Thyroid gland (tissue), 4 donors: ENCODE data around the gene MED19. TPM values are rescaled to one million over a fixed set of nuclear protein-coding genes. Genes with fewer than 3 reads are reported as not detected.

ENCODE experiments used
- DNase-seq, 2 donors: peaks; one replicate each; pipeline ENCODE4 v3.0.0-alpha.2; 2019
- H3K27ac ChIP-seq, 3 donors: fragments of 200-600 bp; sonication (generic); 1 replicate in 2 of 3; 2 replicates in 1 of 3; pipeline ENCODE4 v1.5.1; 2016 to 2019; ENCODE audit warnings: mild to moderate bottlenecking in 1 of 3, moderate library complexity in 1 of 3
- H3K27me3 ChIP-seq: fragments of 200-600 bp; sonication (generic); one replicate; pipeline ENCODE4 v1.5.1; 2019
- H3K36me3 ChIP-seq, 2 donors: fragments of 200-600 bp; sonication (generic); one replicate each; pipeline ENCODE4 v1.5.1; 2016 to 2019
- H3K4me1 ChIP-seq, 2 donors: fragments of 200-600 bp; sonication (generic); one replicate each; pipeline ENCODE4 v1.5.1; 2017 to 2019
- H3K4me3 ChIP-seq, 3 donors: fragments of 200-600 bp; sonication (generic); replicated peaks in 1 of 3; 1 replicate in 2 of 3; 2 replicates in 1 of 3; pipeline ENCODE4 v1.5.1; 2016; ENCODE audit warnings: mild to moderate bottlenecking in 1 of 3
- H3K9me3 ChIP-seq: fragments of 200-600 bp; sonication (generic); one replicate; pipeline ENCODE4 v1.5.1; 2017
- CTCF ChIP-seq, 6 experiments: fragments of 200-600 bp in 3 of 6; fragments of 450-650 bp in 3 of 6; sonication (generic) in 3 of 6; IDR thresholded peaks; one replicate each; pipeline ENCODE4 v1.5.1; 2016 to 2019; ENCODE audit warnings: antibody characterized with exemption in 6 of 6, mild to moderate bottlenecking in 2 of 6, inconsistent platforms in 1 of 6, moderate library complexity in 1 of 6
- POLR2A ChIP-seq, 2 donors: fragments of 450-650 bp; IDR thresholded peaks; one replicate each; pipeline ENCODE4 v1.6.1; 2017; ENCODE audit warnings: antibody characterized with exemption in 2 of 2, mild to moderate bottlenecking in 2 of 2, moderate library complexity in 1 of 2
- WGBS, 2 donors: methylation state at CpG; one replicate each; pipeline ENCODE4 v1.1.5; 2017; 5-methylcytosine and 5-hydroxymethylcytosine counted together
- intact Hi-C: fragments of 100-400 bp; cut with DNase I; formaldehyde crosslinking; loops from one replicate; pipeline ENCODE4 v1.15.1; 2023
- small RNA-seq: library from RNA; depleted of rRNA; stranded (forward); fragments of <200 nt; gene quantifications from one replicate; pipeline ENCODE3, GENCODE V24; 2016
- total RNA-seq, 4 donors: library from RNA; depleted of rRNA; stranded (reverse); fragments of >200 nt; gene quantifications; one replicate each; pipeline ENCODE4 v1.2.3, GENCODE V29; 2016

The MED19 gene
- total RNA-seq, 4 donors from 2014 or later: 24.6 to 38.1 (median 35.6) TPM

GRCh38 chr11:57658023-57658361 is 54.0 kb downstream of the MED19 start:
- 0% methylated on average over 8 of the region's 8 CpGs for WGBS, 2 donors
- Histone ChIP-seq H3K27me3 (no peaks in the 10 kb centered on the region), H3K9me3 (no peaks in the 10 kb centered on the region), H3K36me3 (peaks cover 20 to 31% of the 10 kb centered on the region in 2 donors), H3K4me1 (peaks cover 8 to 12% of the 10 kb centered on the region in 2 donors), H3K27ac (peak overlapping the region in 1 of 3 donors; percentile 16), H3K4me3 (peak overlapping the region in 2 of 3 donors; percentile 51 to 59)
- DNase-seq: no peak
- intact Hi-C loops: no loop called here
- no peak for TF ChIP-seq CTCF (IDR thresholded peaks at IDR 0.05)
- no peak for TF ChIP-seq POLR2A (IDR thresholded peaks at IDR 0.05)

GRCh38 chr11:57657194-57658022 is 54.6 kb downstream of the MED19 start, which contains the start of gene CLP1:
Gene CLP1 (plus strand): TSS chr11:57657762. CDS start chr11:57659477, 1,715 bp downstream.
- Histone ChIP-seq H3K27me3 (no peaks in the 10 kb centered on the region), H3K4me3 (peak within 1 kb of the TSS in 2 of 3 donors; percentile 51 to 59), H3K36me3 (peaks cover 20 to 28% of the 10 kb centered on the region in 2 donors), H3K4me1 (peaks cover 8 to 12% of the 10 kb centered on the region in 2 donors), H3K9me3 (no peaks in the 10 kb centered on the region), H3K27ac (peak within 1 kb of the TSS; percentile 68 to 83 (median 76))
- no peak for TF ChIP-seq CTCF (IDR thresholded peaks at IDR 0.05)
- TF ChIP-seq POLR2A (IDR thresholded peaks at IDR 0.05): peak in 1 of 2 donors; percentile 79
- 2% methylated on average over 31 to 32 of the region's 45 CpGs for WGBS, 2 donors
- intact Hi-C loops: no loop called here
- peak; percentile 100 for DNase-seq

GRCh38 chr11:57656885-57657193 is 55.2 kb downstream of the MED19 start:
- 32% methylated on average over 5 of the region's 5 CpGs for WGBS, 2 donors
- Histone ChIP-seq H3K27ac (peak overlapping the region; percentile 68 to 83 (median 76)), H3K4me3 (no peak overlapping the region), H3K4me1 (peaks cover 8 to 12% of the 10 kb centered on the region in 2 donors), H3K36me3 (peaks cover 19 to 22% of the 10 kb centered on the region in 2 donors), H3K27me3 (no peaks in the 10 kb centered on the region), H3K9me3 (no peaks in the 10 kb centered on the region)
- TF ChIP-seq CTCF (IDR thresholded peaks at IDR 0.05): no peak
- DNase-seq: no peak
- intact Hi-C loops: no loop called here

Small RNA genes within 50 kb of the gene (small RNA-seq; reads per million reads assigned to genes)
- gene TMX2-CTNND1: not detected

Other genes starting within 250 kb of the MED19 start
- gene SLC43A1, start 196.5 kb downstream of the MED19 start, total RNA-seq: 10 to 100 TPM; 20.3 to 64.1 (median 28.8) TPM
- gene TIMM10, start 181.5 kb downstream of the MED19 start, total RNA-seq: 10 to 100 TPM; 29.8 to 43.7 (median 37.4) TPM
- not detected for gene SMTNL1, start 174.6 kb downstream of the MED19 start, total RNA-seq
- gene UBE2L6, start 144.5 kb downstream of the MED19 start, total RNA-seq: 10 to 100 TPM; 30.8 to 41.7 (median 38.8) TPM
- gene SERPING1, start 114.5 kb downstream of the MED19 start, total RNA-seq: 100 to 1,000 TPM; 107 to 343 (median 196) TPM
- 1 to 10 TPM in 2 of 4 donors, not detected in 2; 1.1 to 1.7 TPM for gene YPEL4, start 62.3 kb downstream of the MED19 start, total RNA-seq
- 10 to 100 TPM; 10.7 to 15.9 (median 14.1) TPM for gene CLP1, start 54.5 kb downstream of the MED19 start, total RNA-seq
- gene ZDHHC5, start 44.1 kb downstream of the MED19 start, total RNA-seq: 10 to 100 TPM; 55.5 to 77.5 (median 71.6) TPM
- 100 to 1,000 TPM in 1 of 4 donors, 10 to 100 TPM in 3; 85.3 to 127 (median 92.4) TPM for gene TMX2, start 378 bp upstream of the MED19 start, total RNA-seq
- 100 to 1,000 TPM; 130 to 271 (median 169) TPM for gene SELENOH, start 29.3 kb upstream of the MED19 start, total RNA-seq
- not detected for gene BTBD18, start 39.6 kb upstream of the MED19 start, total RNA-seq
- 100 to 1,000 TPM; 178 to 238 (median 202) TPM for gene CTNND1, start 49.6 kb upstream of the MED19 start, total RNA-seq